H9 (cell line): ENCODE measurements around the gene AP2A1. TPM values are rescaled to one million over a fixed set of nuclear protein-coding genes. Genes with fewer than 3 reads are reported as not detected.

Experiments
- DNase-seq: peaks from one replicate; pipeline ENCODE4 v3.0.0-alpha.2; 2017
- H2AFZ ChIP-seq: one replicate; pipeline ENCODE4 v1.6.1; 2013; ENCODE audit warnings: mild to moderate bottlenecking, low read length, control low read depth, moderate library complexity
- H2AK5ac ChIP-seq: 2 replicates; pipeline ENCODE4 v1.6.1; 2013; ENCODE audit warnings: low read length, control low read depth, mixed read lengths; ENCODE audit not compliant: insufficient read length
- H2BK120ac ChIP-seq: one replicate; pipeline ENCODE4 v1.6.1; 2013; ENCODE audit warnings: low read depth, mild to moderate bottlenecking, low read length, control low read depth, inconsistent platforms; ENCODE audit not compliant: poor library complexity, severe bottlenecking
- H2BK12ac ChIP-seq: 2 replicates; pipeline ENCODE4 v1.6.1; 2013; ENCODE audit warnings: low read length, control low read depth, mixed read lengths, low read depth; ENCODE audit not compliant: insufficient read length
- H2BK15ac ChIP-seq: 2 replicates; pipeline ENCODE4 v1.6.1; 2013; ENCODE audit warnings: low read depth, low read length, control low read depth
- H2BK20ac ChIP-seq: one replicate; pipeline ENCODE4 v1.6.1; 2013; ENCODE audit warnings: low read depth, mild to moderate bottlenecking, low read length, control low read depth, inconsistent platforms; ENCODE audit not compliant: poor library complexity, severe bottlenecking
- H2BK5ac ChIP-seq: 2 replicates; pipeline ENCODE4 v1.6.1; 2013; ENCODE audit warnings: low read length, control low read depth, mixed read lengths; ENCODE audit not compliant: insufficient read length
- H3K14ac ChIP-seq: 2 replicates; pipeline ENCODE4 v1.6.1; 2013; ENCODE audit warnings: low read length, control low read depth; ENCODE audit not compliant: insufficient read depth
- H3K18ac ChIP-seq: 2 replicates; pipeline ENCODE4 v1.6.1; 2013; ENCODE audit warnings: low read depth, mild to moderate bottlenecking, mixed read lengths, low read length, control low read depth; ENCODE audit not compliant: insufficient read length
- H3K23ac ChIP-seq: 2 replicates; pipeline ENCODE4 v1.6.1; 2013; ENCODE audit warnings: low read length, control low read depth, mixed read lengths, low read depth; ENCODE audit not compliant: insufficient read length
- H3K23me2 ChIP-seq: 2 replicates; pipeline ENCODE4 v1.6.1; 2013; ENCODE audit warnings: low read depth, mild to moderate bottlenecking, mixed read lengths, low read length, control low read depth; ENCODE audit not compliant: insufficient read length, poor library complexity, severe bottlenecking
- H3K27ac ChIP-seq: 2 replicates; pipeline ENCODE4 v1.5.1; 2013; ENCODE audit warnings: low read length, control low read depth, mixed read lengths, low read depth; ENCODE audit not compliant: insufficient read length
- H3K27me3 ChIP-seq: 2 replicates; pipeline ENCODE4 v1.6.1; 2013; ENCODE audit warnings: low read length, control low read depth, inconsistent platforms; ENCODE audit not compliant: insufficient read depth
- H3K4ac ChIP-seq: 2 replicates; pipeline ENCODE4 v1.6.1; 2013; ENCODE audit warnings: low read depth, mild to moderate bottlenecking, control low read depth, inconsistent platforms, low read length, moderate library complexity
- H3K4me1 ChIP-seq: 2 replicates; pipeline ENCODE4 v1.6.1; 2013; ENCODE audit warnings: low read length, control low read depth, inconsistent platforms; ENCODE audit not compliant: insufficient read depth
- H3K4me2 ChIP-seq: 2 replicates; pipeline ENCODE4 v1.6.1; 2013; ENCODE audit warnings: low read length, control low read depth, mixed read lengths; ENCODE audit not compliant: insufficient read length, insufficient read depth
- H3K56ac ChIP-seq: 2 replicates; pipeline ENCODE4 v1.6.1; 2013; ENCODE audit warnings: low read depth, mild to moderate bottlenecking, mixed read lengths, low read length, control low read depth; ENCODE audit not compliant: insufficient read length
- H3K79me1 ChIP-seq: 2 replicates; pipeline ENCODE4 v1.6.1; 2013; ENCODE audit warnings: low read depth, mild to moderate bottlenecking, moderate library complexity, low read length, control low read depth, inconsistent platforms; ENCODE audit not compliant: insufficient read depth, poor library complexity, severe bottlenecking
- H3K79me2 ChIP-seq: 2 replicates; pipeline ENCODE4 v1.6.1; 2013; ENCODE audit warnings: low read length, control low read depth, inconsistent platforms; ENCODE audit not compliant: insufficient read depth
- H3K9ac ChIP-seq: 2 replicates; pipeline ENCODE4 v1.6.1; 2013; ENCODE audit warnings: low read length, control low read depth, mixed read lengths; ENCODE audit not compliant: insufficient read length; ENCODE audit errors: extremely low read depth
- H3K9me3 ChIP-seq: one replicate; pipeline ENCODE4 v1.6.1; 2013; ENCODE audit warnings: low read depth, low read length, inconsistent platforms; ENCODE audit not compliant: control insufficient read depth
- H3T11ph ChIP-seq: one replicate; pipeline ENCODE4 v1.6.1; 2013; ENCODE audit warnings: mild to moderate bottlenecking, low read length, control low read depth, inconsistent platforms
- H4K20me1 ChIP-seq: one replicate; pipeline ENCODE4 v1.6.1; 2013; ENCODE audit not compliant: control insufficient read depth, insufficient read length, insufficient read depth
- H4K5ac ChIP-seq: 2 replicates; pipeline ENCODE4 v1.6.1; 2013; ENCODE audit warnings: low read depth, mild to moderate bottlenecking, mixed read lengths, low read length, control low read depth; ENCODE audit not compliant: insufficient read length
- H4K8ac ChIP-seq: replicated peaks from 2 replicates; pipeline ENCODE4 v1.6.1; 2013; ENCODE audit warnings: low read length, control low read depth, mixed read lengths, low read depth; ENCODE audit not compliant: insufficient read length
- H4K91ac ChIP-seq: 2 replicates; pipeline ENCODE4 v1.6.1; 2013; ENCODE audit warnings: low read depth, mild to moderate bottlenecking, moderate library complexity, mixed read lengths, low read length, control low read depth; ENCODE audit not compliant: insufficient read length
- H3K27ac Mint-ChIP-seq, 3 experiments: 2 replicates in 2 of 3; 3 replicates in 1 of 3; pipeline ENCODE4 v1.8.0; 2020 to 2021; ENCODE audit warnings: mixed read lengths in 3 of 3, mild to moderate bottlenecking in 1 of 3, moderate library complexity in 1 of 3
- H3K27me3 Mint-ChIP-seq: 2 replicates; pipeline ENCODE4 v1.8.0; 2021; ENCODE audit warnings: low read depth, mild to moderate bottlenecking, moderate library complexity, mixed read lengths
- H3K36me3 Mint-ChIP-seq, 3 experiments: 2 replicates in 2 of 3; 3 replicates in 1 of 3; pipeline ENCODE4 v1.8.0; 2020 to 2021; ENCODE audit warnings: low read depth in 3 of 3, mixed read lengths in 3 of 3; ENCODE audit not compliant: insufficient read depth in 1 of 3
- H3K4me1 Mint-ChIP-seq, 2 experiments: 2 replicates each; pipeline ENCODE4 v1.8.0; 2020; ENCODE audit warnings: mixed read lengths in 2 of 2
- H3K4me3 Mint-ChIP-seq, 2 experiments: 2 replicates in 1 of 2; 3 replicates in 1 of 2; pipeline ENCODE4 v1.8.0; 2020 to 2021; ENCODE audit warnings: mild to moderate bottlenecking in 2 of 2, mixed read lengths in 2 of 2, moderate library complexity in 1 of 2
- H3K9me3 Mint-ChIP-seq, 2 experiments: 2 replicates in 1 of 2; 3 replicates in 1 of 2; pipeline ENCODE4 v1.8.0; 2020; ENCODE audit warnings: mild to moderate bottlenecking in 2 of 2, mixed read lengths in 2 of 2, moderate library complexity in 1 of 2
- CTCF ChIP-seq: fragments of 200-600 bp; sonication (generic); conservative IDR thresholded peaks from 3 replicates; pipeline ENCODE4 v1.8.0; 2021; ENCODE audit warnings: antibody characterized with exemption, mild to moderate bottlenecking
- WGBS: extraction: QIAGEN DNeasy Blood & Tissue Kit; methylation state at CpG from one replicate; pipeline ENCODE4 v1.1.7; 2013; ENCODE audit warnings: missing lambda C conversion rate, low lambda C conversion rate, mixed read lengths; ENCODE audit not compliant: insufficient read length; ENCODE audit errors: extremely low coverage; 5-methylcytosine and 5-hydroxymethylcytosine counted together
- total RNA-seq: library from RNA; stranded (reverse); gene quantifications from 2 replicates; pipeline ENCODE4 v1.2.1, GENCODE V29; 2021

The AP2A1 gene
- total RNA-seq, 1 experiment from 2014 or later: 108 TPM

- peaks cover 36 to 67% (median 51%) of the 10 kb centered on the region in 3 experiments for H3K36me3 Mint-ChIP-seq
- Histone ChIP-seq H4K5ac (no peak overlapping the region), H3K4me1 (no peaks in the 10 kb centered on the region), H2BK120ac (no peak overlapping the region), H2BK20ac (no peak overlapping the region), H2BK15ac (no peak overlapping the region), H3K4me2 (no peak overlapping the region), H4K91ac (no peak overlapping the region), H3K18ac (no peak overlapping the region), H2BK5ac (no peak overlapping the region), H3K9ac (no peak overlapping the region), H3K4ac (no peak overlapping the region), H3K14ac (no peak overlapping the region), H2AFZ (no peak overlapping the region), H4K8ac (no peak overlapping the region), H3K79me1 (no peaks in the 10 kb centered on the region), H2BK12ac (no peak overlapping the region), H3K56ac (no peak overlapping the region), H3K23me2 (no peaks in the 10 kb centered on the region), H3K27ac (no peak overlapping the region), H3K9me3 (no peaks in the 10 kb centered on the region), H3T11ph (no peak overlapping the region), H2AK5ac (no peak overlapping the region), H3K27me3 (no peaks in the 10 kb centered on the region), H3K23ac (no peak overlapping the region), H4K20me1 (no peaks in the 10 kb centered on the region), H3K79me2 (no peaks in the 10 kb centered on the region)
- DNase-seq: no peak
- H3K9me3 Mint-ChIP-seq: no peaks in the 10 kb centered on the region
- H3K27me3 Mint-ChIP-seq: no peaks in the 10 kb centered on the region
- peak overlapping the region; percentile 74 to 80 (median 74); a peak in 5 of 7 replicates for H3K27ac Mint-ChIP-seq
- TF ChIP-seq CTCF: no peak
- no peak overlapping the region for H3K4me3 Mint-ChIP-seq
- peaks cover 0 to 5% of the 10 kb centered on the region in 2 experiments; a peak in 1 of 4 replicates for H3K4me1 Mint-ChIP-seq
- no CpG with 5 or more reads among the region's 9 CpGs for WGBS
These were observed 19.6 kb downstream of the AP2A1 start for GRCh38 chr19:49786376-49786820.
